Measurements from ENCODE around the gene PTPN20. TPM values are rescaled to one million over a fixed set of nuclear protein-coding genes. Genes with fewer than 3 reads are reported as not detected.

PTPN20 gene
- total and polyA plus RNA-seq, 2 of the 8 experiments (the other 6 are each of a cell fraction or from before 2014, with no cell fraction given): not detected

DNA sequence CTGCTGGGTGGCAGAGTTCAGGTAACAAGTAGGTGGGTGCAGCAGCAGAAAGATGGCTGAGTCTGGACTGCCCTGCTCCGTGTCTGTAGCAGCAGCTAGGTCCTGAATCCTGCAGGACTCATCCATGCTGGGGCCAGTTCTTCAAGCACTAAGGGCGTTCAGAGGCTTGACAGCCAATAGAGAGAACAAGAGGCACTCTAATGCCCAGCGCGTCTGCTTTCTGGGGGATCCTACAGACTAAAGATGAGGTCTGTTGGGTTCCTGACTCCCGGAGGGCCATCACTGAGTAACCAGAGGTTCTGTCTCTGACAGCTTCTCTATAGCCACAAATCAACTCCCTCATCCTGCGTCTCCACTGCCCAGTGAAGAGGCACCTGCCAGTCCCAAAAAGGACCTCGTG, 125.5 kb downstream of the PTPN20 start (continued):
- TF ChIP-seq SIX5 (IDR thresholded peaks at IDR 0.05; ENCODE audit: low read depth, low read length) (no peak), SP1 (IDR thresholded peaks at IDR 0.05; ENCODE audit: low read depth, low read length) (no peak)
